SU-DHL-6 (cell line): ENCODE data around the gene TRAF3IP1.

Experiments used
- H2AFZ ChIP-seq: fragments of 200-600 bp; sonication (generic); 2 replicates; pipeline ENCODE4 v1.6.1; 2014; ENCODE audit warnings: low read depth, mild to moderate bottlenecking, moderate library complexity, mixed read lengths, antibody characterized with exemption, low read length; ENCODE audit not compliant: severe bottlenecking
- H3F3A ChIP-seq: fragments of 200-600 bp; shearing (Covaris generic); 2 replicates; pipeline ENCODE4 v1.6.0; 2016; ENCODE audit warnings: antibody characterized with exemption, mild to moderate bottlenecking; ENCODE audit not compliant: insufficient read depth
- H3K27ac ChIP-seq: fragments of 200-600 bp; sonication (generic); 2 replicates; pipeline ENCODE4 v1.5.1; 2016; ENCODE audit warnings: low read depth, mild to moderate bottlenecking, low read length, moderate library complexity, mixed read lengths
- H3K27me3 ChIP-seq: fragments of 200-600 bp; sonication (generic), shearing (Covaris generic); 2 replicates; pipeline ENCODE4 v1.6.0; 2014; ENCODE audit warnings: mild to moderate bottlenecking, low read length
- H3K36me3 ChIP-seq: fragments of 200-600 bp; sonication (generic); 2 replicates; pipeline ENCODE4 v1.6.1; 2014; ENCODE audit warnings: mild to moderate bottlenecking, low read length, mixed read lengths
- H3K4me2 ChIP-seq: fragments of 300-600, 200-600 bp; shearing (Covaris generic), sonication (generic); 2 replicates; pipeline ENCODE4 v1.6.0; 2014; ENCODE audit warnings: low read length, low read depth, mild to moderate bottlenecking; ENCODE audit not compliant: poor library complexity, severe bottlenecking
- H3K4me3 ChIP-seq: fragments of 200-600 bp; sonication (generic); 2 replicates; pipeline ENCODE4 v1.5.1; 2014; ENCODE audit warnings: antibody characterized with exemption, low read length, mild to moderate bottlenecking, mixed read lengths; ENCODE audit not compliant: insufficient read depth, poor library complexity, severe bottlenecking
- H3K79me2 ChIP-seq: fragments of 200-600 bp; sonication (generic); 2 replicates; pipeline ENCODE4 v1.6.1; 2014; ENCODE audit warnings: mild to moderate bottlenecking, low read length, moderate library complexity; ENCODE audit not compliant: insufficient read depth
- H3K9ac ChIP-seq: fragments of 200-600 bp; sonication (generic); 2 replicates; pipeline ENCODE4 v1.7.0; 2014; ENCODE audit warnings: mild to moderate bottlenecking, low read length
- H3K9me2 ChIP-seq: fragments of 200-600 bp; sonication (generic); replicated peaks from 2 replicates; pipeline ENCODE4 v1.6.1; 2014; ENCODE audit warnings: low read length; ENCODE audit not compliant: insufficient read depth
- H3K9me3 ChIP-seq: fragments of 200-600 bp; sonication (generic); 2 replicates; pipeline ENCODE4 v1.6.1; 2014; ENCODE audit warnings: low read length, mixed read lengths; ENCODE audit not compliant: insufficient read depth
- H4K20me1 ChIP-seq: fragments of 200-600 bp; sonication (generic); 2 replicates; pipeline ENCODE4 v1.6.1; 2014; ENCODE audit warnings: low read depth, mild to moderate bottlenecking, antibody characterized with exemption, low read length, moderate library complexity, mixed read lengths
- EZH2phosphoT487 ChIP-seq: fragments of 200-600 bp; sonication (generic), shearing (Covaris generic); conservative IDR thresholded peaks from 2 replicates; pipeline ENCODE4 v1.6.1; 2018; ENCODE audit warnings: mild to moderate bottlenecking, antibody characterized with exemption, low read length, moderate library complexity, mixed read lengths
- TF ChIP-seq, protein P1 (sequence below): fragments of 200-600 bp; sonication (generic); IDR thresholded peaks from one replicate; pipeline ENCODE4 v1.5.1; 2017; ENCODE audit warnings: antibody characterized with exemption, mild to moderate bottlenecking, low read length, moderate library complexity; ENCODE audit not compliant: insufficient read depth, poor library complexity, severe bottlenecking

The TRAF3IP1 gene

GRCh38 chr2:238295144-238296112 lies 24.9 kb upstream of the TRAF3IP1 start:
- no peak overlapping the region for H3K4me3 ChIP-seq
- no peaks in the 10 kb centered on the region for H3K9me2 ChIP-seq
- no peak overlapping the region for H3K4me2 ChIP-seq
- no peak overlapping the region for H3K27ac ChIP-seq
- no peak overlapping the region for H3K9ac ChIP-seq
- H2AFZ ChIP-seq, result no peak overlapping the region
- no peaks in the 10 kb centered on the region for H3K36me3 ChIP-seq
- no peak for TF ChIP-seq EZH2phosphoT487
- TF ChIP-seq, protein P1, sequence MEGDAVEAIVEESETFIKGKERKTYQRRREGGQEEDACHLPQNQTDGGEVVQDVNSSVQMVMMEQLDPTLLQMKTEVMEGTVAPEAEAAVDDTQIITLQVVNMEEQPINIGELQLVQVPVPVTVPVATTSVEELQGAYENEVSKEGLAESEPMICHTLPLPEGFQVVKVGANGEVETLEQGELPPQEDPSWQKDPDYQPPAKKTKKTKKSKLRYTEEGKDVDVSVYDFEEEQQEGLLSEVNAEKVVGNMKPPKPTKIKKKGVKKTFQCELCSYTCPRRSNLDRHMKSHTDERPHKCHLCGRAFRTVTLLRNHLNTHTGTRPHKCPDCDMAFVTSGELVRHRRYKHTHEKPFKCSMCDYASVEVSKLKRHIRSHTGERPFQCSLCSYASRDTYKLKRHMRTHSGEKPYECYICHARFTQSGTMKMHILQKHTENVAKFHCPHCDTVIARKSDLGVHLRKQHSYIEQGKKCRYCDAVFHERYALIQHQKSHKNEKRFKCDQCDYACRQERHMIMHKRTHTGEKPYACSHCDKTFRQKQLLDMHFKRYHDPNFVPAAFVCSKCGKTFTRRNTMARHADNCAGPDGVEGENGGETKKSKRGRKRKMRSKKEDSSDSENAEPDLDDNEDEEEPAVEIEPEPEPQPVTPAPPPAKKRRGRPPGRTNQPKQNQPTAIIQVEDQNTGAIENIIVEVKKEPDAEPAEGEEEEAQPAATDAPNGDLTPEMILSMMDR, result no peak
- peaks cover 1% of the 10 kb centered on the region; the same call in 1 of the 2 replicates for H3F3A ChIP-seq
- H3K79me2 ChIP-seq, result no peaks in the 10 kb centered on the region
- no peaks in the 10 kb centered on the region for H4K20me1 ChIP-seq
- no peaks in the 10 kb centered on the region for H3K27me3 ChIP-seq
- H3K9me3 ChIP-seq, result no peaks in the 10 kb centered on the region

- no peaks in the 10 kb centered on the region for H3K9me3 ChIP-seq
- TF ChIP-seq, protein P1, result no peak
- TF ChIP-seq EZH2phosphoT487, result no peak
- H3K27ac ChIP-seq, result no peak overlapping the region
- no peaks in the 10 kb centered on the region for H3K27me3 ChIP-seq
- no peaks in the 10 kb centered on the region for H3K9me2 ChIP-seq
- no peak overlapping the region for H3K4me2 ChIP-seq
- no peak overlapping the region for H2AFZ ChIP-seq
- no peaks in the 10 kb centered on the region for H3K36me3 ChIP-seq
- no peak overlapping the region for H3K9ac ChIP-seq
- H3F3A ChIP-seq, result no peaks in the 10 kb centered on the region
- H3K4me3 ChIP-seq, result no peak overlapping the region
- no peaks in the 10 kb centered on the region for H4K20me1 ChIP-seq
- H3K79me2 ChIP-seq, result no peaks in the 10 kb centered on the region
Measured at GRCh38 chr2:238296638-238297457, 23.5 kb upstream of the TRAF3IP1 start.

DNA sequence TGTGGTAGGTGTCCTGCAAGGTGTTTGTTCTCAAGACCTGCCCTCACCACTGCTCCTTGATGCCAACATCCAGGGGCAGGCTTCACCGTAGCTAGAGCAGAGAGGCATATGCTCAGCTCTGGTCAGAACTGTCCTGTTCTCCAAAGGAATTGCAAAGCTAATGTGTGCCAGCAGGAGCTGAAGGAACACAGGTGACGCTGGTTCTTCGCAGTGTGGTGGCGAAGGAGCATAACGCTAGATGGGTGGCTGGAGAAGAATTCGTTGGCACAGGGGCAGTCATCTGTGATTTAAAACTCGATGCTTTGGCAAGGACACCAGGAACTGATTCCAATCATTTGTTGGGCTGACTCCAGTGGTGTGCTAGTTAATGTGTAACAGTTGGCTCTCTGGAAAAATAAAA lies 20.5 kb upstream of the TRAF3IP1 start:
- Histone ChIP-seq H3K36me3 (no peaks in the 10 kb centered on the region), H3K4me3 (no peak overlapping the region), H3K79me2 (no peaks in the 10 kb centered on the region), H4K20me1 (no peaks in the 10 kb centered on the region), H2AFZ (no peak overlapping the region), H3K27ac (no peak overlapping the region), H3K9ac (no peak overlapping the region), H3F3A (no peaks in the 10 kb centered on the region), H3K9me3 (no peaks in the 10 kb centered on the region), H3K4me2 (no peak overlapping the region), H3K9me2 (no peaks in the 10 kb centered on the region), H3K27me3 (no peaks in the 10 kb centered on the region)
- TF ChIP-seq EZH2phosphoT487, result no peak
- TF ChIP-seq, protein P1, result no peak
